ENCODE results near the gene PRPF18. TPM values are rescaled to one million over a fixed set of nuclear protein-coding genes. Genes with fewer than 3 reads are reported as not detected.
A peak's percentile ranks its signal among the peaks of the same experiment; 100 is the strongest.
"Not testable (repeated sequence)": the region's sequence is repeated elsewhere in the genome, so short reads cannot be mapped to it uniquely, and the experiment has no call there.

The PRPF18 gene
- polyA plus RNA-seq (ENCODE audit: insufficient read length in 10 of 10), result 10 to 100 TPM; 22.7 to 27.4 (median 24.6) TPM
- long read RNA-seq, donor 1, transcript PRPF18-202 (10 exons, 1,717 nt), result major isoform, 8 of 14 reads
- long read RNA-seq, donor 1, partial matches to known transcripts, result 0 of 14 reads
- long read RNA-seq, donor 1, other reads (novel, unspliced or antisense), result 6 of 14 reads
- long read RNA-seq, donor 2, transcript PRPF18-202 (10 exons, 1,717 nt), result major isoform, 10 of 10 reads
- long read RNA-seq, donor 2, partial matches to known transcripts, result 0 of 10 reads
- long read RNA-seq, donor 2, other reads (novel, unspliced or antisense), result 0 of 10 reads
- long read RNA-seq, donor 3, result 0 reads
- long read RNA-seq, donor 4, partial matches to known transcripts, result 0 of 1 reads
- long read RNA-seq, donor 4, other reads (novel, unspliced or antisense), result 0 of 1 reads
- long read RNA-seq, donor 5, transcript PRPF18-202 (10 exons, 1,717 nt), result major isoform, 7 of 7 reads
- long read RNA-seq, donor 5, partial matches to known transcripts, result 0 of 7 reads
- long read RNA-seq, donor 5, other reads (novel, unspliced or antisense), result 0 of 7 reads
- long read RNA-seq, donor 6, transcript PRPF18-202 (10 exons, 1,717 nt), result major isoform, 7 of 7 reads
- long read RNA-seq, donor 6, partial matches to known transcripts, result 0 of 7 reads
- long read RNA-seq, donor 6, other reads (novel, unspliced or antisense), result 0 of 7 reads
- long read RNA-seq, donor 7, partial matches to known transcripts, result 0 of 3 reads
- long read RNA-seq, donor 7, other reads (novel, unspliced or antisense), result 0 of 3 reads
- long read RNA-seq, donor 8, result 0 reads
- long read RNA-seq, donor 9, partial matches to known transcripts, result 0 of 1 reads
- long read RNA-seq, donor 9, other reads (novel, unspliced or antisense), result 0 of 1 reads

- peak; percentile 90 to 96 (median 93) for DNase-seq
These were observed at the start of gene PRPF18 for GRCh38 chr10:13586676-13587355. TSS of gene PRPF18 (plus strand) at chr10:13586965. CDS start at chr10:13587087, 122 bp downstream.

GRCh38 chr10:13537985-13538384 is 48.8 kb upstream of the PRPF18 start:
- not testable (repeated sequence) for DNase-seq

- DNase-seq, result no peak
These were observed 44.2 kb upstream of the PRPF18 start for GRCh38 chr10:13542533-13542932.

GRCh38 chr10:13550802-13551201 is 36.0 kb upstream of the PRPF18 start:
- no peak for DNase-seq

GRCh38 chr10:13555884-13556510 is 30.8 kb upstream of the PRPF18 start:
- no peak for DNase-seq

GRCh38 chr10:13559124-13559700 is 27.6 kb upstream of the PRPF18 start:
- DNase-seq, result no peak

GRCh38 chr10:13560597-13560996 is 26.2 kb upstream of the PRPF18 start:
- no peak for DNase-seq

- DNase-seq, result no peak
These were observed 23.0 kb upstream of the PRPF18 start for GRCh38 chr10:13563481-13564445.

- no peak for DNase-seq
These were observed 22.2 kb upstream of the PRPF18 start for GRCh38 chr10:13564576-13564975.

GRCh38 chr10:13567030-13567429 is 19.7 kb upstream of the PRPF18 start:
- DNase-seq, result no peak

- no peak for DNase-seq
These were observed 15.2 kb upstream of the PRPF18 start for GRCh38 chr10:13571541-13571940.

GRCh38 chr10:13573960-13574359 is 12.8 kb upstream of the PRPF18 start:
- no peak for DNase-seq

- no peak for DNase-seq
These were observed 1.5 kb upstream of the PRPF18 start for GRCh38 chr10:13585195-13585751.

GRCh38 chr10:13585943-13586342 is 822 bp upstream of the PRPF18 start:
- DNase-seq, result no peak

GRCh38 chr10:13587391-13587790 is 626 bp downstream of the PRPF18 start:
- DNase-seq, result no peak

GRCh38 chr10:13589316-13589715 is 2.6 kb downstream of the PRPF18 start:
- DNase-seq, result no peak

- no peak for DNase-seq
These were observed 4.1 kb downstream of the PRPF18 start for GRCh38 chr10:13590886-13591285.

- no peak for DNase-seq
These were observed 5.5 kb downstream of the PRPF18 start for GRCh38 chr10:13592306-13592705.

- DNase-seq, result no peak
These were observed 6.8 kb downstream of the PRPF18 start for GRCh38 chr10:13593535-13593934.

GRCh38 chr10:13594641-13595040 is 7.9 kb downstream of the PRPF18 start:
- no peak for DNase-seq
